Measurements from ENCODE around the gene EIF3A.
"Not testable (repeated sequence)": the region's sequence is repeated elsewhere in the genome, so short reads cannot be mapped to it uniquely, and the experiment has no call there.

EIF3A gene

DNA sequence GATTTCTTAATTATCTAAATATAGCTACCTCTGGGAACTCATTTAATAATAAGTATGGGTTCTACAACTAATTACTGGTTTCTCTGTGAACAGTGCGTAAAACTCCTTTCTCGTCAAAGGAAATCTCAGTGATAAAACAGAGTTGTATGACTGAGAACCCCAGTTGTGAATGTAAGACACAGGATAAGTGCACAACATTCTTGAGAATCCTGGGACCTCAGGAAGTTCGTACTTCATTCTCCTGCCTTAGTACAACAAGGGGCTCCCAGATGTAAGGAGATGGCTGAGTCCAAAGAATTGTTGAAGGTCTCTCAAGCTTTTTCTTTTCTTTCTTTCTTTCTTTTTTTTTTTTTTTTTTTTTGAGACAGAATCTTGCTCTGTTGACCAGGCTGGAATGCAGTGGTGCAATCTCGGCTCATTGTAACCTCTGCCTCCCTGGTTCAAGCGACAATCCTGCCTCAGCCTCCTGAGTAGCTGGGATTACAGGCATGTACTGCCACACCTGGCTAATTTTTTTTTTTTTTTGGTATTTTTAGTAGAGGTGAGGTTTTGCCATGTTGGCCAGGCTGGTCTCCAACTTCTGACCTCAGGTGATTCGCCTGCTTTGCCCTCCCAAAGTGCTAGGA lies 35.8 kb upstream of the EIF3A start:
- TF ChIP-seq, protein P1, sequence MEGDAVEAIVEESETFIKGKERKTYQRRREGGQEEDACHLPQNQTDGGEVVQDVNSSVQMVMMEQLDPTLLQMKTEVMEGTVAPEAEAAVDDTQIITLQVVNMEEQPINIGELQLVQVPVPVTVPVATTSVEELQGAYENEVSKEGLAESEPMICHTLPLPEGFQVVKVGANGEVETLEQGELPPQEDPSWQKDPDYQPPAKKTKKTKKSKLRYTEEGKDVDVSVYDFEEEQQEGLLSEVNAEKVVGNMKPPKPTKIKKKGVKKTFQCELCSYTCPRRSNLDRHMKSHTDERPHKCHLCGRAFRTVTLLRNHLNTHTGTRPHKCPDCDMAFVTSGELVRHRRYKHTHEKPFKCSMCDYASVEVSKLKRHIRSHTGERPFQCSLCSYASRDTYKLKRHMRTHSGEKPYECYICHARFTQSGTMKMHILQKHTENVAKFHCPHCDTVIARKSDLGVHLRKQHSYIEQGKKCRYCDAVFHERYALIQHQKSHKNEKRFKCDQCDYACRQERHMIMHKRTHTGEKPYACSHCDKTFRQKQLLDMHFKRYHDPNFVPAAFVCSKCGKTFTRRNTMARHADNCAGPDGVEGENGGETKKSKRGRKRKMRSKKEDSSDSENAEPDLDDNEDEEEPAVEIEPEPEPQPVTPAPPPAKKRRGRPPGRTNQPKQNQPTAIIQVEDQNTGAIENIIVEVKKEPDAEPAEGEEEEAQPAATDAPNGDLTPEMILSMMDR (conservative IDR thresholded peaks at IDR 0.05; ENCODE audit: low read depth, low read length), result no peak
- DNase-seq (ENCODE audit: low read depth), result no peak
- no peak overlapping the region for H3K4me3 ChIP-seq (ENCODE audit: low read length)

DNA sequence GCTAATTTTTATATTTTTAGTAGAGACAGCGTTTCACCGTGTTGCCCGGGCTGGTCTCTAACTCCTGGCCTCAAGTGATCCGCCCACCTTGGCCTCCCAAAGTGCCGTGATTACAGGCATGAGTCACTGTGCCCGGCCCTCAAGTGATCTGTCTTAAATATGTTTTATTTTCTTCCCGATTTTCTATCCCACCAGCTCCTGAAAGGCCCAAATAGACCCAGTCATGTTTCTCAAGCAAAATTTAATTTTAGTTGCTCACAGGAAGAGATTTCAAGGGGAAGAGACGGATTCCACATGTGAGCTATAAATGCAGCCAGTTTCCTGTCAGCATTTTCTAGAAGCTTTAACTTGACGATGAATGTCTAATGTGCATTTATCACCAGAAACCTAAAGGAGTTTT lies 35.3 kb upstream of the EIF3A start:
- no peak overlapping the region for H3K4me3 ChIP-seq (ENCODE audit: low read length)
- TF ChIP-seq, protein P1 (conservative IDR thresholded peaks at IDR 0.05; ENCODE audit: low read depth, low read length), result no peak
- no peak for DNase-seq (ENCODE audit: low read depth)

DNA sequence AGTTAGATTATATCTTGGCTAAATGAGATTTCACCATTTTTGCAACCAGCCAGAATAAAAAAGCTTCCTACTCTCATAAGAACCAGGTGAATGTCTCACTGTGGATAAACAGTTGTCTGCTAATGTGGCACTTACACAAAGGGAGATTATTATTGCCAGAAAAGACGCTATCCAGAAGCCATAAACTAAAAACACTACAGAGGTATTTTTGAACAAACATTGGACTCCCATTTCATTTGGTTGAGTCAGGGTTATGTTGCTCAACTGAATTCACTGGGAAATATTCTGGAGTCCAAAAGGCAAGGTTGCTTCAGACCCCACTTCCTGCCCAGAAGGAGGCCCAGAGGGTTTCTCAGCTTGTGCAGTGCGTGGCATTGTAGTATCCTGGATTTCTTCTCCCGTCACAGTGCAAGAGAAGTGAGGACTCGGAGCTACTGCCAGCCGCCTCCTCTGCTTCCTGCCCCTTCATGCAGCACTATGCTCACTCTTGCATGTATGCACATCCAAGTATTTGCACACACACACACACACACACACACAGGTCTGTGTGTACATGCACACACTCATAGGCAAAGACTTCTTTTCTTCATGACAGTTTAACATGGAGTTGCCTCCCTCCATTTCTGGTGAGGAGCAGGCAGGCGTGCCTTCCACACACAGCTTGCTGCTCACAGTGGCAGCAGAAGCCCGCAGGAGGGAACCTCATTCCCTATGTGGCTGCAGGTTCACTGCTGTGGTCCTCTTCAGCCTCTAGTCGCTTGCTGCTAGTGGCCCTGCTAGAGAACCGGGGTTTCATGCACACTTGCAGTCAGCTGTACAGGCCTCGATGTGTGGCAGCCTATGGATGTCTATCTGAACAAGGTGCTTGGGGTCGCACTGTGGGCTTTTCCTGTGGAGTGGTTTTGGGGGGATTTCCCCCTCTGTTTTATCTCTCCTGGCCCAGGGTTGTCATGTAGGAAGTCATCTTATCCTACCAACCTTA lies 33.4 kb upstream of the EIF3A start:
- TF ChIP-seq, protein P1 (conservative IDR thresholded peaks at IDR 0.05; ENCODE audit: low read depth, low read length), result no peak
- H3K4me3 ChIP-seq (ENCODE audit: low read length), result no peak overlapping the region
- no peak for DNase-seq (ENCODE audit: low read depth)

DNA sequence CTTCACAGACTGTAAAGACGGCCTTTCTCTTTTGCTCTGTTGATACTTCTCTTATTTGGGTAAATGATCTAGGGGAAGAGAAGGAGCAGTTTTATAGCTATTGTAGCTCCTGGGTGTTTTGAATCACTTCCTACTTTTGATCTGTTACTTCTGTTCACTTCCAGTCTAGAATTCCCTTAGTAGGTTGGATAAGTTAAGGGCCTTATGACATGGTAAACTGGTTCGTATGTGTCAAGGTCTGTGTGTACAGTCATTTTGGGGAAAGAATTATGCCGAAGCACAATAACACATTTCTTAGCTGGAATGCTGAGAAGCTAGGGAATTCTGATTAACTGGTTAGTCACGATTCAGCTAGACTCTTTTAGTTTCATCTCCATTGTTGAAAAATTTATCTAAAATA lies 31.4 kb upstream of the EIF3A start:
- DNase-seq (ENCODE audit: low read depth), result no peak
- TF ChIP-seq, protein P1 (conservative IDR thresholded peaks at IDR 0.05; ENCODE audit: low read depth, low read length), result no peak
- H3K4me3 ChIP-seq (ENCODE audit: low read length), result no peak overlapping the region

DNA sequence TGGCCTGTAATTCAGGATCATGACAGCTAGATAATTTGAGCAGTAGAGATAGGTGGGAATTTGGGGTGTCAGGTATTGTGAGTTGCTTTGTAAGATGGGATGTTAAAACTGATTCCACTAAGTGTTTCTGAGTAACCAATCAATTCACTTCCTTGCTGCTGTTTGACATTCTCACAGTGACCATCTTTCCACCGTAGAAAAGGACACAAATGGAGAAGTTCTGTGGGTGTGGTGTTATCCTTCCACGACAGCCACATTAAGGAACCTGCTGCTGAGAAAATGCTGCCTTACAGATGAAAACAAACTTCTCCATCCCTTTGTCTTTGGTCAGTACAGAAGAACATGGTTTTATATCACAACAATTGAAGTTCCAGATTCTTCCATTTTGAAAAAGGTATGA lies 27.2 kb upstream of the EIF3A start:
- H3K4me3 ChIP-seq (ENCODE audit: low read length); DNase-seq (ENCODE audit: low read depth): not testable (repeated sequence)

DNA sequence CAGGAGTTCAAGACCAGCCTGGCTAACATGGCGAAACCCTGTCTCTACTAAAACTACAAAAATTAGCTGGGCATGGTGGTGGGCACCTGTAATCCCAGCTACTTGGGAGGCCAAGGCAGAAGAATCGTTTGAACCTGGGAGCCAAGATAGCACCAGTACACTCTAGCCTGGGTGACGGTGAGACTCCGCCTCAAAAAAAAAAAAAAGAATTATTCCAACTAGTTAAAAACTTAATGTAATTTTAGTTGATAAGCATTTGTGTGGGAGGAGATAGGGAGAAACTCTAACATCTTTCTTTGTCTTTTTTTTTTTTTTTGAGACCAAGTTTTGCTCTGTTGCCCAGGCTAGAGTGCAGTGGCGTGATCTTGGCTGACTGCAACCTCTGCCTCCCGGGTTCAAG lies 26.5 kb upstream of the EIF3A start:
- not testable (repeated sequence) for H3K4me3 ChIP-seq (ENCODE audit: low read length); DNase-seq (ENCODE audit: low read depth)

DNA sequence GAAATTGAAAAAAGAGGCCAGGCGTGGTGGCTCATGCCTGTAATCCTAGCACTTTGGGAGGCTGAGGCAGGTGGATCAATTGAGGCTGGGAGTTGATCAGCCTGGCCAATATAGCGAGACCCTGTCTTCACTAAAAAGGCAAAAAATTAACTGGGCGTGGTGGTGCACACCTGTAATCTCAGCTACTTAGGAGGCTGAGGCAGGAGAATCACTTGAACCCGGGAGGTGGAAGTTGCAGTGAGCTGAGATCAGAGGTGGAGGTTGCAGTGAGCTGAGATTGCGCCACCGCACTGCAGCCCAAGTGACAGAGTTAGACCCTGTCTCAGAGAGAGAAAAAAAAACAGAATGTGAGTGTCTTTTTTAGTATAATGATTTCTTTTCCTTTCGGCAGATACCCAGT lies 25.3 kb upstream of the EIF3A start:
- not testable (repeated sequence) for H3K4me3 ChIP-seq (ENCODE audit: low read length); DNase-seq (ENCODE audit: low read depth)

DNA sequence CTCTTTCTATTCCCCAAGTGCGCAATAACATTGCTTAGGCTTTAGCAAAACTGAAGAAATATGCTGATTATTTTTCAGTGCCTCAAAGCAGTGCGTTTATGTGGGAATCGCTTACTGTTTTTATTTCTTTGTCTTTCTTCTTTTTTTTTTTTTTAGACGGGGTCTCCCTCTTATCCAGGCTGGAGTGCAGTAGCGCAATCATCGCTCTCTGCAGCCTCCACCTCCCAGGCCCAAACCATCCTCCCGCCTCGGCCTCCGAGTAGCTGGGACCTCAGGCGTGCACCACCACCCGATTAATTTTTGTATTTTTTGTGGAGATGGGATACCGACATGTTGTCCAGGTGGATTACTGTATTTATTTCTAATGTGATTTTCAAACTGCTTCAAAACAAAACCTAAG lies 24.5 kb upstream of the EIF3A start:
- no peak for DNase-seq (ENCODE audit: low read depth)
- TF ChIP-seq, protein P1 (conservative IDR thresholded peaks at IDR 0.05; ENCODE audit: low read depth, low read length), result no peak
- peak overlapping the region; percentile 83 for H3K4me3 ChIP-seq (ENCODE audit: low read length)
